ENCODE results near the gene SCGB1C2. TPM values are rescaled to one million over a fixed set of nuclear protein-coding genes. Genes with fewer than 3 reads are reported as not detected.

The SCGB1C2 gene
- total RNA-seq, 4 donors from 2014 or later = not detected

GRCh38 chr17:170130-170670 is 32.8 kb downstream of the SCGB1C2 start:
- no peak overlapping the region for H3K27ac ChIP-seq
- H3K27me3 ChIP-seq = no peaks in the 10 kb centered on the region
- WGBS = 93% methylated on average over 5 of the region's 6 CpGs
- no peak for TF ChIP-seq CTCF (IDR thresholded peaks at IDR 0.05)
- no peak for TF ChIP-seq POLR2A (IDR thresholded peaks at IDR 0.05)
- no peak for TF ChIP-seq POLR2AphosphoS5 (IDR thresholded peaks at IDR 0.05)
- no peak for TF ChIP-seq EP300 (IDR thresholded peaks at IDR 0.05)
- no peaks in the 10 kb centered on the region for H3K9me3 ChIP-seq
- H3K36me3 ChIP-seq = no peaks in the 10 kb centered on the region
- no peak for DNase-seq (ENCODE audit: low spot score in 2 of 2)
- H3K4me1 ChIP-seq = no peaks in the 10 kb centered on the region
- H3K4me3 ChIP-seq = no peak overlapping the region

GRCh38 chr17:171871-172270 is 34.5 kb downstream of the SCGB1C2 start:
- Histone ChIP-seq H3K36me3 (no peaks in the 10 kb centered on the region), H3K9me3 (no peaks in the 10 kb centered on the region), H3K4me3 (no peak overlapping the region), H3K27me3 (peaks cover 4% of the 10 kb centered on the region), H3K27ac (no peak overlapping the region), H3K4me1 (no peaks in the 10 kb centered on the region)
- no peak for DNase-seq (ENCODE audit: low spot score in 2 of 2)
- TF ChIP-seq POLR2A (IDR thresholded peaks at IDR 0.05) = no peak
- no peak for TF ChIP-seq POLR2AphosphoS5 (IDR thresholded peaks at IDR 0.05)
- TF ChIP-seq EP300 (IDR thresholded peaks at IDR 0.05) = no peak
- TF ChIP-seq CTCF (IDR thresholded peaks at IDR 0.05) = no peak
- WGBS = 98% methylated on average over 6 of the region's 13 CpGs

GRCh38 chr17:172401-172800 is 35.0 kb downstream of the SCGB1C2 start:
- no peaks in the 10 kb centered on the region for H3K4me1 ChIP-seq
- no peaks in the 10 kb centered on the region for H3K36me3 ChIP-seq
- H3K27ac ChIP-seq = no peak overlapping the region
- no peaks in the 10 kb centered on the region for H3K9me3 ChIP-seq
- 75% methylated on average over 4 of the region's 11 CpGs for WGBS
- no peak overlapping the region for H3K4me3 ChIP-seq
- no peak for DNase-seq (ENCODE audit: low spot score in 2 of 2)
- no peak for TF ChIP-seq CTCF (IDR thresholded peaks at IDR 0.05)
- TF ChIP-seq POLR2A (IDR thresholded peaks at IDR 0.05) = no peak
- TF ChIP-seq POLR2AphosphoS5 (IDR thresholded peaks at IDR 0.05) = no peak
- TF ChIP-seq EP300 (IDR thresholded peaks at IDR 0.05) = no peak
- H3K27me3 ChIP-seq = peaks cover 4% of the 10 kb centered on the region

GRCh38 chr17:173166-173911 is 36.0 kb downstream of the SCGB1C2 start:
- no peak overlapping the region for H3K27ac ChIP-seq
- H3K4me3 ChIP-seq = no peak overlapping the region

More at GRCh38 chr17:173166-173911, 36.0 kb downstream of the SCGB1C2 start:
- no peak for DNase-seq (ENCODE audit: low spot score in 2 of 2)
- WGBS = 90% methylated on average over 7 of the region's 10 CpGs
- no peaks in the 10 kb centered on the region for H3K9me3 ChIP-seq
- TF ChIP-seq POLR2AphosphoS5 (IDR thresholded peaks at IDR 0.05) (no peak), EP300 (IDR thresholded peaks at IDR 0.05) (no peak), CTCF (IDR thresholded peaks at IDR 0.05) (no peak), POLR2A (IDR thresholded peaks at IDR 0.05) (no peak)
- no peaks in the 10 kb centered on the region for H3K36me3 ChIP-seq
- peaks cover 8% of the 10 kb centered on the region for H3K27me3 ChIP-seq
- no peaks in the 10 kb centered on the region for H3K4me1 ChIP-seq
